GM21528 (cell line): ENCODE data around the gene HDAC10.

ENCODE experiments used
- ATAC-seq: cut with Tn5 transposase; IDR thresholded peaks from one replicate; pipeline ENCODE4 v1.9.1; 2021; ENCODE audit warnings: mild to moderate bottlenecking, moderate library complexity; ENCODE audit not compliant: unreplicated experiment, low FRiP score

The HDAC10 gene

GRCh38 chr22:50271519-50271970 lies 20.5 kb upstream of the HDAC10 start:
- no peak for ATAC-seq

DNA sequence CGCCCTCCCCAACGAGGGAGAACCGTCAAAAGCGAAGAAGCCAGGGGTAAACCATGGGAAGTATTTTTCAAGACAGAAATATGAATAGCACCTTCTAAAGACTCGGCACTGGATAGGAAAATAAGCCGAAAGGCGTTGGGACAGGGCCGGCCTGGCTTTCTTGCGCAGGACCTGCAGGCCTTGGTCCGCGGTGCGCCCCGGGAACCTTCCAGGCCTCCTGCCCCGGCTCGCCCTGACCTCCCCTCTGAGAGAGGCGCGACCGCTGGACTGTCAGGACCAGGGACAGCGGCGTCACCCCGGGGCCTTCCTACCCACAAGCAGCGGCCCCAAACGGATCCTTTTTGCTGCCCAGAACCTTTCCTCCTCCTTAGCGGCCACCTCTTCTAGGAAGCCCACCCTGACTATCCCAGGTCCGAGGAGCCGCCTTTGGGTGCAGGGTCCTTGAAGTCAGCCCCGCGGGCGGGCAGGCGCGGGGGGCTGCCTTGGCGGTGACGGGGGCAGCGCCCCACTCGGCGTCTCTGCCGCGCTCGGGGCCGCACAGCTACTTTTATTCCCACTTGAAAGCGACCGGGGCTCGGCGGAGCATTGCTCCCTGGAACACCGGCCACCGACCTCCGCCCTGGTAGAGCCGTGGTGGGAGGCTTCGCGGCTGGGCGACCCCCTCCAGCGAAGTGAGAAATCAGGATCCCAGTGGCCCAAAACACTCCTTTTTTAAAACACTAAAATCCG lies 19.8 kb upstream of the HDAC10 start:
- no peak for ATAC-seq

- no peak for ATAC-seq
Measured at GRCh38 chr22:50269970-50270665, 19.1 kb upstream of the HDAC10 start, which contains the start of gene MAPK11. TSS of gene MAPK11 (minus strand) at chr22:50270380. CDS start at chr22:50270292, 88 bp downstream.

GRCh38 chr22:50269573-50269969 lies 18.5 kb upstream of the HDAC10 start:
- no peak for ATAC-seq

- ATAC-seq: no peak
Measured at GRCh38 chr22:50268655-50269113, 17.6 kb upstream of the HDAC10 start.

GRCh38 chr22:50267591-50268390 lies 16.7 kb upstream of the HDAC10 start:
- ATAC-seq: no peak

- ATAC-seq: no peak
Measured at GRCh38 chr22:50266994-50267393, 15.9 kb upstream of the HDAC10 start.

GRCh38 chr22:50264946-50265669 lies 14.0 kb upstream of the HDAC10 start:
- ATAC-seq: no peak

- ATAC-seq: no peak
Measured at GRCh38 chr22:50264104-50264745, 13.2 kb upstream of the HDAC10 start.

- ATAC-seq: no peak
Measured at GRCh38 chr22:50262973-50263617, 12.0 kb upstream of the HDAC10 start.

DNA sequence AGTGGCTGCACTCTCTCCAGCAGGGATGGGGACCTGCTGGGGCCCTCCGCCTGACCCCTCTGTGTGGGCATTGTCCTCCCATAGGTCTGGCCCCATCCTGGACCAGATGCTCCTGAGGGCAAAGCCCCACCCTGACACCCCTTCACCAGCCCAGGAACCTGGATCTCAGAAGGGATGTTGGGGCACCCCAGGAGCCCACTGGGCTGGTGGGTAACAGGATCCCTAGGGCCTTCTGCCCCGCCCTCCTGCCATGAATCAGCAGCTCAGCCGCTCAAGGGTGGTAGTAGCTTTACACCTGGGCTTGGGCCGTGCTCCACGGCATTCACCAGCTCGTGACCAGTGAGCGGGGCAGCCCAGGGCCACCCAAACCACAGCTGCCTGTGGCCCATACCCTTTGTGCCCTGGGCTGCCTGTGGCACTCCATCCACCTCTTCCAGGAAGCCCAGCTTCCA lies 11.4 kb upstream of the HDAC10 start:
- ATAC-seq: no peak

DNA sequence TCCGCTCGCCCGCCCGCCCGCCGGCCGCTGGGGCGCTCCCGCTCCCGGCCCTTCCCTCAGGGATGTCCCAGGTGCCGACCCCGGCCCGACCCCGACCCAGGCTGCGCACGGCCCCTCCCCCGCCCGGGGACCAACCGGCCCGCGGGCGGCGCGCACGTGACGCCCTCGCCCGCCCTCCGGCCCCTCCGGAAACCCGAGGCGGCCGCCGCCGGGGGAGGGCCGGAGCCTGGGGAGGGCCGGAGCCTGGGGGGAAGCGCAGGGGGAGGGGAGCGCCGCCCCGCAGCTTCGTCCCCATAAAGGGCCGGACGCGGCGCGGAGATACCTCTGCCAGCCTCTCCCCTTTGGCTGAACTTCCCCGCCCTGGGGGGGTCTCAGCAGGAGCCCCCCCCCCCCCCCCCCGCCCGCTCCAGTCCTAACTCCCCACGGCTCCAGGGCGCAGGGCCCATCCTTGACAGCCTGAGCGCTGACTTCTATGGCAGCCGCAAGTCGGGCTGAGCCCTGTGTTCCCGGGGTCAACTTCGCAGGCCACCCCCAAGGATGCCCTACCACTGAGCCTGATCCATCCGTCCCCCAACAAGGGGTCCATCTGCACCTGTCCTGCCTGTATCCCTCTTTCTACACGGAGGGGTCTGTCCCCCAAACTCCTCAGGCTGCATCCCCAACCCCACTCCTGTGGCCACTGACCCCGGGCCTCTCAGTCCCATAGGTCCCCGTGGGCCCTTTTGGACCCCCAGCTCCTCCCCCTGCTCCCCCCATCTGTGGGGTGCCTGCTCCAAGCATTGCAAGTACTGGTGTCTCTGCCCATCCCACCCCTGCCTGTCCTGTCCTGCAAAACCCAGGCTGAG lies 10.8 kb upstream of the HDAC10 start, which contains the start of gene MAPK12:
MAPK12 (minus strand) TSS at position 69 of the 845 bp plus-strand sequence. CDS start 174 bp downstream, outside the sequence.
- no peak for ATAC-seq

DNA sequence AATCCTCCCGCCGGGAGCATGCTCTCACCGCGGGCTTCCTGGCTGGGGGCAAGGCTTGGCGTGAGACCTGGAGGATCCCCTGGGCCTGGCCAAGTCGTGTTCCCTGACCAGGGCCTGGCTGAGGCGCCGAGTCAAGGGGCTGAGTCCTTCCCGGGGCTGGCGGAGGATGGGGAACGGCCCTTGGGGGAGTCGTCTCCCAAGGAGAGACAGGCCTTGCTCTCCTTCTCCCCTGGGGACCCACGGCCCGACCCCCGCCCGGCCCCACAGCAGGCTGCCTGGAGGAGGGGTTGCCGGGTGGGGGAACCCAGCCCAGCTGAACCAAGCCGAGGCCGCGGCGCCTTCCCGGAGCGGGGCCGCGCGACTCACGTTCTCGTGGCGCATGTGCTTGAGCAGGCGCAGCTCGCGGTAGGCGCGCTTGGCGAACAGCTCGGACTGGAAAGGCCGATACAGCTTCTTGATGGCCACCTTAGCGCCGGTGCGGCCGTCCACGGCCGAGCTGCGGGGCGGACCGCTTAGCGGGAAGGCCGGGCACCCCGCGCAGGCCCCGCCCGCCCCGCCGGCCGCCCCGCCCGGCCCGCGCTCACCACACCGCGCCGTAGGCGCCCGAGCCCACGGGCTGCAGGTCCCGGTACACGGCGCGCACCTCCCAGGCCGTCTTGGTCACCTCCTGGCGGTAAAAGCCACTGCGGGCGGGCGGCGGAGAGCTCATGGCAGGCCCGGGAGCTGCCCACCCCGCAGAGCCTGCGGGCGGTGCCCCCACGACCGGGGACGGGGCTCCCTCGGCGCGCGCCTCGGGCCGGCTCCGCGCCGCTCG lies 9.9 kb upstream of the HDAC10 start:
- ATAC-seq: no peak

DNA sequence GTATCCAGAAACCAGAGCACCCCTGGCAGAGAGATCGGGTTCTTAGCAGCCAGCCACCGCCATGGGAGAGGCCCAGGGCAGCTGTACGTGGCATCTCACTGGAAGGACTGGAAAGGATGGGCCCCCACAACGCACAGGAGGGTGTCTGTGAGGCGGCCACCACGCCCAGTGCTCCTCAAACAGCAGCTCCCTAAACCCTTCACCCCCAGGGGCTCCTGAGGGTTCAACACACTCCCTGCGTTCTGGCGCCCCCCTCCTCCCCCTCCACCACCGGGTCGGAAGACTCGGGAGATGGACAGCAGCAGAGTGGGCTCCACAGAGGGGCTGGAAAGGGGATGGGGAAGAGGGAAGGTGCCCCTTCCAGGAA lies 9.4 kb upstream of the HDAC10 start:
- ATAC-seq: no peak

- ATAC-seq: no peak
Measured at GRCh38 chr22:50259302-50259701, 8.2 kb upstream of the HDAC10 start.

DNA sequence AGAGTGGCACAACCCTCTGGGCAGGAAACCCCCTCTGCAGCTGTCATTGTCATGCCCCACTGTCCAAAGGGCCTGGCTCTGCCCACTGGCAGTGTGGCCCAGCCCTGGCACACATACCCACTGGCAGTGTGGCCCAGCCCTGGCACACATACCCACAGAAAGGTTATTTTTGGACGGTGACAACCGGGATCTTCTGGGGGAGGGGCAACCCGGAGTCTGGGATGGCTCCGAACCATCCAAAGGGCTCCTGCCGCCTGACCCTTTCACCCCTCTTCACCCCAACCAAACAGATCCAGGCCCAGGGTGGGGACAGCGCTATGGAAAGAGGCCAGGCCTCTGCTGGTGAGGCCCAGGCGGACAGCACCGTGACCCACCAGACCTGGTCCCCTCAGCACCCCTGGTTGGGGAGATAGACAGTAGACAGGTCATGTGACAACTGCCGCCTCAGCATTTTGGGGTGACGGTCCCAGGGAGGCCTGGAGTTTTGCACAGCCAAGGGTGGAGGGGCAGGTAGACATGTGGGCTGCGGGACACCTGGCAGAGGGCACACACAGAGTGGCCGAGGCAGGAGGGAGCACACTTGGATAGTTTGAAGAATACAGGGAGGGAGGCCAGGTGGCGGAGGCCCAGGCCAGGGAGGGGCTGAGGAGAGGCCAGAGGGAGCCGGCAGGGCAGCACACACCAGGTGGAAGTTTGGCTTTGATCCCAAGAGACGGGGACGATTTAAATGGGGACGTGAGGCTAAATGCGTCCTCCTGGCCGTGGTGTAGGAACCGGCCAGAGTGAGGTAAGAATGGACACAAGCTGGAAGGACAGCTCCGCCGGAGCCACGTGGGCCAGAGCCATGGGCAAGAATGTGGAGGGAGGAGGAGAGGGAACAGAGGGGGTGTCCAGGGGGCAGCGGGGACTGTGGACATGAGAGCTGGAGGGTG lies 7.6 kb upstream of the HDAC10 start:
- ATAC-seq: no peak
